Activated naive CD4-positive, alpha-beta T cell treated with anti-CD3 and anti-CD28 coated beads for 36 hours (primary cell): ENCODE results near the gene BOLA1. TPM values are rescaled to one million over a fixed set of nuclear protein-coding genes. Genes with fewer than 3 reads are reported as not detected.
"Not testable (repeated sequence)": the region's sequence is repeated elsewhere in the genome, so short reads cannot be mapped to it uniquely, and the experiment has no call there.

Experiments used
- CTCF ChIA-PET: fragments of 350-600 bp; sonication (Branson Sonifier 250); formaldehyde crosslinking; loops from one replicate; lab custom pipeline; 2021; ENCODE audit warnings: antibody characterized with exemption; lab: Charles Lee
- DNase-seq: peaks from one replicate; pipeline ENCODE4 v3.0.0-alpha.2; 2020
- H3K27ac Mint-ChIP-seq: one replicate; pipeline ENCODE4 v1.8.0; 2021; ENCODE audit warnings: mild to moderate bottlenecking, mixed read lengths
- H3K27me3 Mint-ChIP-seq: one replicate; pipeline ENCODE4 v1.8.0; 2021; ENCODE audit warnings: low read depth, mixed read lengths
- H3K36me3 Mint-ChIP-seq: one replicate; pipeline ENCODE4 v1.8.0; 2021; ENCODE audit warnings: low read depth, mixed read lengths
- H3K4me1 Mint-ChIP-seq: one replicate; pipeline ENCODE4 v1.8.0; 2021; ENCODE audit warnings: low read depth, mixed read lengths
- H3K4me3 Mint-ChIP-seq: one replicate; pipeline ENCODE4 v1.8.0; 2021; ENCODE audit warnings: mild to moderate bottlenecking, moderate library complexity, mixed read lengths
- H3K9me3 Mint-ChIP-seq: one replicate; pipeline ENCODE4 v1.8.0; 2021; ENCODE audit warnings: mixed read lengths
- intact Hi-C: fragments of 100-400 bp; cut with micrococcal nuclease; formaldehyde crosslinking; loops from one replicate; pipeline ENCODE4 v1.15.1; 2023
- total RNA-seq, 2 experiments: library from RNA; stranded (reverse); gene quantifications; one replicate each; pipeline ENCODE4 v1.2.3, GENCODE V29; 2021

Gene BOLA1
- total RNA-seq, 2 experiments from 2014 or later = 24.7 to 28.7 TPM

DNA sequence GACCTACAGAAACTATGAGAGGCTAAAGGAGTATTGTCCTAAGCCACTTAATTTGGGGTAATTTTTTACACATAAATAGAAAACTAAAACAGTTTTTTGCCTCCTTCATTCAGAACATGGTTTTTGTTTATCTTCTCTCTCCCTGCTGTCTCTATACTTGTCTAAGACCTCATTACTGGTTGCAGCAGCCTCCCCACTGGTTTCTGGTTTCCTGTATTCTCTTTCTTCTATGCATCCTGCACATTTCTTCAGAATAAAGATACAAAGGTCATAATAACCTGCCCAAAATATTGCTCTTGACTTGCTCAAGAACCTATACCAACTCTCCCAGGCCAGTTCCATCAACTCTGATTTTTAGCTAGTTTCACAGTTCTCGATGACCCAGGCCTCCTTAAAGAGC lies 19.8 kb upstream of the BOLA1 start:
- CTCF ChIA-PET = no interaction called here
- Mint-ChIP-seq H3K4me1 (peaks cover 36% of the 10 kb centered on the region), H3K9me3 (no peaks in the 10 kb centered on the region), H3K36me3 (no peaks in the 10 kb centered on the region), H3K27ac (peak overlapping the region; percentile 67), H3K4me3 (no peak overlapping the region), H3K27me3 (no peaks in the 10 kb centered on the region)
- DNase-seq = no peak
- intact Hi-C loops = no loop called here

DNA sequence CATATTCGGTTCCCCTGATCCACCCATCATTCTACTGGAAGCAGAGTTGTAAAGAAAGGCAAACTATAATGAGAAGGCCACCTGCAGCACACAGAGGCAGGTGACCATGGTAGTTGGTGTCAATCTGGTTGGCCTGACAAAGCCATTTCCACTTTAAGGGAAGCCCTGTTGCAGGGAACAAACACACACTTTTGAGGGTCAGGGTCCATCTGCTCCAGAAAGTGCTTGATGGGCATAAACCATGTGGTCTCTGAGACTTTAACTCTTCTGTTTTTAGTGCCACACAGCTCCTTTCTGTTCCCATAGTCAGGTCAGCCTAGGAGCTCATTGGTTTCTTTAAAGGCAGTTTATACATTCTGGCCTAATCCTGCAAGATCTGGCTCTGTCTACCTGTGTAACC lies 17.5 kb upstream of the BOLA1 start:
- DNase-seq = no peak
- Mint-ChIP-seq H3K9me3 (no peaks in the 10 kb centered on the region), H3K36me3 (no peaks in the 10 kb centered on the region), H3K4me1 (peaks cover 36% of the 10 kb centered on the region), H3K27ac (peak overlapping the region; percentile 64), H3K27me3 (no peaks in the 10 kb centered on the region), H3K4me3 (no peak overlapping the region)
- CTCF ChIA-PET = no interaction called here
- intact Hi-C loops = no loop called here

DNA sequence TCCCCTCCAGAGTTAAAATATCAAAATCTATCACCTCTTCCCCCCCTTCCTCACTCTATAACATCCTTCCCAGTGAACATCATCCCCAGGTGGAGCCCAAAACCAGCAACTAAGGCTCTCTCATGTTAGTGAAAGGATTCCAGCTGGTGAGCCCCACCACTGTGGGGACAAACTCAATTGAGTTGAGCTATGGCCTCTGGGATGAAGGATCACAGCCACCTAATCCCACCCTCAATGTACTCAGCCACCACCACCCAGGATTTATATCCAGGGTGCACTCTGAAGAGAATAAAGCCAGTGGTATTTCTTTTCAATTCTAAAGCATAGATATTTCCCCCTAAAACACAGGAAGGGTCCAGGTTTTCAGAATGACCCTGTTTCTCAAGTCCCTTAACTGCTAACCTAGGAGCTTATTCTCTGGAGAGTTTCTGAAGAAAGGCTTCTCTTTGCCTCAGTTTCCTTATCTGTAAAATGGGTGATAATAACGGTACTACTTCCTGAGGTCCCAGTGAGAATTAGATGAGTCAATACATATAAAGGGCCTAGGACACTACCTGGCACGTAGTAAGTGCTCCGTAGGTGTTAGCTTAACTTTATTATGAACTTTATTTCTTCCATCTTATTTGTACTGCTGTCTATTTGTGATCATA lies 15.6 kb upstream of the BOLA1 start:
- no peak overlapping the region for H3K4me3 Mint-ChIP-seq
- intact Hi-C loops = no loop called here
- H3K27ac Mint-ChIP-seq = no peak overlapping the region
- CTCF ChIA-PET = interaction anchor here (1.4 kb wide), 1 partner anchor 304 kb away, joined by 3 read pairs; no protein-coding TSS in a partner anchor
- DNase-seq = no peak
- no peaks in the 10 kb centered on the region for H3K9me3 Mint-ChIP-seq
- no peaks in the 10 kb centered on the region for H3K27me3 Mint-ChIP-seq
- peaks cover 2% of the 10 kb centered on the region for H3K36me3 Mint-ChIP-seq
- peaks cover 29% of the 10 kb centered on the region for H3K4me1 Mint-ChIP-seq

DNA sequence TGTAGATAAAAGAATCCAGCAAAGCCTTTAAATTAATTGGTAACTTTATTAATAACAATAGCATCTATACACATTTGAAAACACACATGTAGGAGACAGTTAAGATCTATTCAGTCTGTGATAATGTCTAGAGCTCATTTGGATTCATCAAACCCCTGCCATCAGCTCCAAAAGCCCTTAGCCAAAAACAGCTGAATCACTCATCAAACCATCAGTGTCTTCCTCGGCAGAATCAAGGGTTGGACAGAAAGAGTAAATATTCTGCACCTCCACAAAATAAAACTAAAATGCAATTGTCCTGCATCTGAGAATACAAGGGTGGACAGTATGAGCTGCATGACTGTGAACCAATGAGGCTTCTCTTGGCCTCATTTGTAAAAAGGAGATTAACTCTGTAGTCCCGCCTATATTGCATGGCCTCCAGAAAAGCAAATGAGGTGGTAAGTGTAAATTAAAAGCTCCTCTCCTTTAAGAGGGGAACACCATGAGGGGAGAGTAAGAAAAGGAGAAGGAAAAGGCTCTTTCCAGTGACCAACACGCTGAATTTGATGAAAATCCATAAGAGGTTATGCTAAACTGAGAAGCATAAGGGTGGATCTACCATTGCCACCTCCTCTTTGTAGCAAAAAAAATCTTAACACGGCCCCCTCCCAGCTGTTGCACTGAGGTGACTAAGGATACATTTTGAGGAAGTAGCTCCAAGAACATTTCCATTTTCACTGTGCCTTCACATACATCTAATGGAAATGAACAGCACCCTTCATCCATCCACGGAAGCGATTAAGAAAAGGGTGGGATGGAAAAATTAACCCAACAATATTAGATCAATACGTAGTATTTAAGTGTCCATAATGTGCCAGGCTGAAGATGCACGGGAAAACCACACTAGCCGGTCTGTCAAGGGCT lies 14.7 kb upstream of the BOLA1 start:
- H3K9me3 Mint-ChIP-seq = no peaks in the 10 kb centered on the region
- intact Hi-C loops = no loop called here
- H3K4me3 Mint-ChIP-seq = no peak overlapping the region
- H3K4me1 Mint-ChIP-seq = peaks cover 21% of the 10 kb centered on the region
- CTCF ChIA-PET = interaction anchor here (1.4 kb wide), 1 partner anchor 303 kb away, joined by 3 read pairs; no protein-coding TSS in a partner anchor
- H3K27ac Mint-ChIP-seq = no peak overlapping the region
- DNase-seq = peak; percentile 63
- no peaks in the 10 kb centered on the region for H3K27me3 Mint-ChIP-seq
- peaks cover 2% of the 10 kb centered on the region for H3K36me3 Mint-ChIP-seq

DNA sequence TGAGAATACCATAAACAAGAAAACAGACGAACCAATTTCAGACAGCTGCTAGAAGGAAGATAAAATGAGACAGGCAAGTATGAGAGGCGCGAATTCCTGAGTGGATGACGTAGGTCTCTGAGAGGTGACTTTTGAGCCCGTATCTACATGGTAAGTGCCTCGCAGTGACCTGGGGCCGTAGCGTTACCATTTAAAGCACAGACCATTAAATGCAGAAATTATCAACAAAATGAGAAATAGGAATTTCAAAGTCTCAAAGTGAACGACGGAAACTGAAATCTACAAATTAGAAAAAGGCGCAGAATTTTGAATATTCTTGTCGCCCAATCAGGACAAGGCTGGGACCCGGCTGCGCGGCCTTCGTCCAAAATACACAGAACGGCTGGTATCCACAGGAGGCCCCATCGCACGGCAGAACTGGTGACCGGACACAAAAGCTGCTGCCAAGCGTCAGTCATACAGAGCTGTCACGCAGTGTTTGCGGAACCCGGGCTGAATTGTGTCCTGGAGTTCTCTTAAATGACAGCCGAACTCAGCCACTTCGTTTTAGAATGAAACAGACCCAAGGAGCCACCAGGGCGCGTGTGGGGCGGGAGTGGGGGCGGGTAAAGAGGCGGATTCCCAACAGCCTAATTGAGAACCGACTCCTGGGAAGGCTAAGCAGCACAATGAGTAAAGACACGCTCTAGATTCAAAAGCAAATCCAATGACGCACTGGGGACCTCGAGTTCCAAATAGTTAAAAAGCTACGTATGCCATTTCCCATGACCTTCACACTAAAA lies 13.8 kb upstream of the BOLA1 start:
- H3K9me3 Mint-ChIP-seq = no peaks in the 10 kb centered on the region
- peaks cover 14% of the 10 kb centered on the region for H3K4me1 Mint-ChIP-seq
- peak; percentile 85 for DNase-seq
- intact Hi-C loops = no loop called here
- H3K27ac Mint-ChIP-seq = no peak overlapping the region
- CTCF ChIA-PET = no interaction called here
- H3K27me3 Mint-ChIP-seq = no peaks in the 10 kb centered on the region
- no peak overlapping the region for H3K4me3 Mint-ChIP-seq
- H3K36me3 Mint-ChIP-seq = peaks cover 2% of the 10 kb centered on the region

DNA sequence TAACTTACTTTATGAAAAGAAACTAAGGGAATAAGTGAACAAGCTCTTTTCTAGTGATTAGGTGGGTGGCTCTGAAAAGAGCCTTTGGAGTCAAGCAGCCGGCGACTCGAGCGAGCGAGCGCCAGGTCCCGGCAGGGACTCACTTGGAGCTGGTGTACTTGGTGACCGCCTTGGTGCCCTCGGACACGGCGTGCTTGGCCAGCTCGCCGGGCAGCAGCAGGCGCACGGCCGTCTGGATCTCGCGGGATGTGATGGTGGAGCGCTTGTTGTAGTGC lies 13.3 kb upstream of the BOLA1 start:
- DNase-seq, H3K27me3 Mint-ChIP-seq, CTCF ChIA-PET, intact Hi-C loops, H3K9me3 Mint-ChIP-seq, H3K36me3 Mint-ChIP-seq, H3K4me3 Mint-ChIP-seq, H3K27ac Mint-ChIP-seq: not testable (repeated sequence)
- H3K4me1 Mint-ChIP-seq = peaks cover 13% of the 10 kb centered on the region

DNA sequence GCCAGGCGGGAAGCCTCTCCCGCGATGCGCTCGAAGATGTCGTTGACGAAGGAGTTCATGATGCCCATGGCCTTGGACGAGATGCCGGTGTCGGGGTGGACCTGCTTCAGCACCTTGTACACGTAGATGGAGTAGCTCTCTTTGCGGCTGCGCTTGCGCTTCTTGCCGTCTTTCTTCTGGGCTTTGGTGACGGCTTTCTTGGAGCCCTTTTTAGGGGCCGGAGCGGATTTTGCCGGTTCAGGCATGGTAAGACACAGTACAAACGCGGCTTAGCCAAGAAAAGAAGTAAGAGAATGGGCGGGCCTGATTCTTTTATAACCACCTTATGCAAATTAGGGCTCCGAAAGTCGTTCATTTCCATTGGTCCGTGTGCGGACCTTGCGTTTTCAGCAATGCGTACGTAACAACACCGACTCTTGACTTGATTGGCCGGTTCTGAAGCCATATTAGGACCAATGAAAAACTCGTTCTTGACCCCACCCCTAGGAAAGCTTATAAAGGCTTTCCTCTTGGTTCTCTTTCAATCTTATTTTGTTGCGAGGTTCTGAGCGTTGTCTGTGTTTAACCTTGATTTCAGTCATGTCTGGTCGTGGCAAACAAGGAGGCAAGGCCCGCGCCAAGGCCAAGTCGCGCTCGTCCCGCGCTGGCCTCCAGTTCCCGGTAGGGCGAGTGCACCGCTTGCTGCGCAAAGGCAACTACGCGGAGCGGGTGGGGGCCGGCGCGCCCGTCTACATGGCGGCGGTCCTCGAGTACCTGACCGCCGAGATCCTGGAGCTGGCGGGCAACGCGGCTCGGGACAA lies 12.8 kb upstream of the BOLA1 start:
- intact Hi-C loops = no loop called here
- Mint-ChIP-seq H3K27ac (no peak overlapping the region), H3K4me1 (peaks cover 12% of the 10 kb centered on the region), H3K4me3 (no peak overlapping the region), H3K9me3 (no peaks in the 10 kb centered on the region), H3K36me3 (peaks cover 2% of the 10 kb centered on the region), H3K27me3 (no peaks in the 10 kb centered on the region)
- CTCF ChIA-PET = interaction anchor here (0.9 to 1.3 kb wide), 2 partner anchors 15 to 37 kb away, joined by 3 to 4 read pairs; no protein-coding TSS in a partner anchor
- peak; percentile 92 for DNase-seq

DNA sequence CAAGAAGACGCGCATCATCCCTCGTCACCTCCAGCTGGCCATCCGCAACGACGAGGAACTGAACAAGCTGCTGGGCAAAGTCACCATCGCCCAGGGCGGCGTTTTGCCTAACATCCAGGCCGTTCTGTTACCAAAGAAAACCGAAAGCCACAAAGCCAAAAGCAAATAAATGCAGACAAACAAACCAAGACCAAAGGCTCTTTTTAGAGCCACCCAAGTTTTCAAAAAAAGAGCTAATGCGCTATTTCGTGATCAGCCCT lies 12.2 kb upstream of the BOLA1 start:
- H3K4me3 Mint-ChIP-seq, H3K4me1 Mint-ChIP-seq, H3K9me3 Mint-ChIP-seq, H3K36me3 Mint-ChIP-seq, DNase-seq, H3K27ac Mint-ChIP-seq, intact Hi-C loops, H3K27me3 Mint-ChIP-seq: not testable (repeated sequence)
- CTCF ChIA-PET = interaction anchor here (0.9 to 1.5 kb wide), 4 partner anchors 15 to 276 kb away, joined by 3 to 5 read pairs (median 4); no protein-coding TSS in a partner anchor

DNA sequence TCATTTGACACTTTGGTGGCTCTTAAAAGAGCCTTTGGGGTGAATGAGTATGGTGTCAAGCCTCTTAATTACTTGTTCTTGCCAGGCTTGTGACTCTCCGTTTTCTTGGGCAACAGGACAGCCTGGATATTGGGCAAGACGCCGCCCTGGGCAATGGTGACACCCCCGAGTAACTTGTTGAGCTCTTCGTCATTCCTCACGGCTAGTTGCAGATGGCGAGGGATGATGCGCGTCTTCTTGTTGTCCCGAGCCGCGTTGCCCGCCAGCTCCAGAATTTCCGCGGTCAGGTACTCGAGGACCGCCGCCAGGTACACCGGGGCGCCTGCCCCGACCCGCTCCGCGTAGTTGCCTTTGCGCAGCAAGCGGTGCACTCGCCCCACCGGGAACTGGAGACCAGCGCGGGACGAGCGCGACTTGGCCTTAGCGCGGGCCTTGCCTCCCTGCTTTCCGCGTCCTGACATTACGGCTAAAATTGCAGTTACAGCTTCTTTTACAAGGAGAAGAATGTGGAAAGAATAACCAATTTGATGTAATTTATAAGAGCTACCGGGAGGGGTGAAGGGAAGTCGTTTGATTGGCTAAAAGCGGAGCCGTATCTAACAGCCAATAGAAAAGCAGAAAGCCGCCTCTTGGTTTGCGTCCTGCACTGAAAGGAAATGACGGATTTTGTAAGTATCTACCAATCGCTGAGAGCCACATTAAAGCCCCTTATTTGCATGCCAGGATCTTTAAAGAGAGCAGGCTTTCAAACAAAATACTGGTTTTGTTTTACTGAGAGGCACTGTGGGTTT lies 11.7 kb upstream of the BOLA1 start:
- peak; percentile 85 for DNase-seq
- Mint-ChIP-seq H3K9me3 (no peaks in the 10 kb centered on the region), H3K4me3 (no peak overlapping the region), H3K27me3 (no peaks in the 10 kb centered on the region), H3K27ac (no peak overlapping the region), H3K4me1 (peaks cover 3% of the 10 kb centered on the region), H3K36me3 (peaks cover 2% of the 10 kb centered on the region)
- CTCF ChIA-PET = interaction anchor here (0.9 to 1.5 kb wide), 8 partner anchors 14 to 278 kb away, joined by 3 to 5 read pairs (median 3); partner anchors contain the start of gene SV2A
- intact Hi-C loops = loop anchor here (1.0 kb wide), 6 partner anchors 12 to 180 kb away; partner anchors contain the start of genes BOLA1 and VPS45

DNA sequence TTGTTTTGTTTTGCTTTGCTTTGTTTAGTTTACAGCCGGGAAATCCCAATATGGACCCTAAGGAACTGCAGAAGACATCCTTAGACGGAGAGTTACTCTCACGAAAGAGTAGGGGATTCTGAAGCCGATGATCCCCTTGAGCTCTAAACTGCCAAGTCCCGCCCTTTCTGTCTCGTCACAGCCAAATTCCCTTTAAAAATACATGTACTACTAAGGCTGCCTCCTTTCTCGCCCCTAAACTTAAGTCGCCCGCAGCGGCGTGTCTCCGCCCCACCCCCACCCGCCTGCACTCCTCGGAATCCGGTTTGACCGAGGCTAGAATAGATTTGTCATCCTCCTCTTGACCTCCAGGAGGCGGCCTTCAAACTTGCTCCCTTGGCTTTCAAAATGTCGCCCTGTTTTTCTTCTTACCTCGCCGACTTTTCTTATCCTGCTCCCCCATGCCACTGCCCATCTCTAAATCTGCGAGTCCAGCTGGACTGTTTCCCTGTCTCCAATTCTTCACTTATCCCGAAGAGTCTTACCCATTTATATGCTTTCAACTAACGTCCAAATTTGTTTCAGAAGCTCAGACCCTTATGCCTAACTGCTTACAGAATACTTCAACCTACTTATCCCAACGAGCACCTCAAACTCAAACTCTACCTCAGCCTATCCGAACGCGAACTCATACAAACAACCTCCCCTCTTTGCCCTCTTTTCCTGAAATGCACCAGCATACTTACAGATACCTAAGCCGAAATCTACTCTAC lies 10.9 kb upstream of the BOLA1 start:
- Mint-ChIP-seq H3K4me3 (no peak overlapping the region), H3K27me3 (no peaks in the 10 kb centered on the region), H3K36me3 (peaks cover 2% of the 10 kb centered on the region), H3K27ac (no peak overlapping the region), H3K4me1 (peaks cover 3% of the 10 kb centered on the region), H3K9me3 (no peaks in the 10 kb centered on the region)
- DNase-seq = peak; percentile 88
- intact Hi-C loops = loop anchor here (1.0 kb wide), 6 partner anchors 11 to 179 kb away; partner anchors contain the start of genes BOLA1 and VPS45
- CTCF ChIA-PET = interaction anchor here (0.6 to 2.1 kb wide), 16 partner anchors 27 to 299 kb away, joined by 3 to 14 read pairs (median 3); partner anchors contain the start of gene SV2A
